ENCODE data around the gene TBL1XR1.

DNA sequence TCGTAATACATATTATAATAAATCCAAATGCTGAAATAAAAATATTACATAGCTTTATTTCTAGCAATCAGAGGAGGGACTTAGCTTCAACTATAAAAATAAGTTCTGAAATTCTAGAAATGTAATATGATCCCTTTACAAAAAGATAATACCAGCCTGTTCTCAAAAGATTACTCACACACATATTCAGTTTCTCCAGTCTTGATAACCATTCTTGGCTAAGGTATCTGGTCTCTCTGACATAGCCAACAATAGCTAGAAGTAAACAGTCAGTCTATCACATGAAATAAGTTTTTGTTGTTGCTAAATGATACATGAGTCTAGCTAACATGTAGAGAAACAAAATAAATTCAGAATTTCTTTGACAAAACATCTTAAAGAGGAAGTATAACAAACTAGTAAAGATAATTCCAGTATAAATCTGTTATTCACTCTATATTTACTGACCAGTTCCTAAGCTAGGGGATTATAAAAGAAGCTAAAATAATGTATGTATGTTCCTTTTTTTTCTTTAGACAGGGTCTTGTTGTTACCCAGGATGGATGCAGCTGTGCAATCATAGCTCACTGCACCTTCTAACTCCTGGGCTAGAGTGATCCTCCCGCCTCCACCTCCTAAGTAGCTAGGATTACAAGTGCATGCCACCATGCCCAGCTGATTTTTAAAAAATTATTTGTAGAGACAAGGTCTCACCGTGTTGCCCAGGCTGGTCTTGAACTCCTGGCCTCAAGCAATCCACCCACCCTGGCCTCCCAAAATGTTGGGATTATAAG, 170.6 kb downstream of the TBL1XR1 start:
- TF ChIP-seq POLR2A (IDR thresholded peaks at IDR 0.05; ENCODE audit: low read length) (no peak), GATA1 (IDR thresholded peaks at IDR 0.05; ENCODE audit: low read depth, low read length) (no peak)
